GM21717 (cell line): ENCODE measurements around the gene SPAG17.

Source experiments
- ATAC-seq: cut with Tn5 transposase; IDR thresholded peaks from one replicate; pipeline ENCODE4 v1.9.1; 2021; ENCODE audit warnings: mild to moderate bottlenecking, moderate library complexity; ENCODE audit not compliant: unreplicated experiment

The SPAG17 gene

GRCh38 chr1:117911051-117911450 is 274.0 kb downstream of the SPAG17 start:
- ATAC-seq: no peak

- no peak for ATAC-seq
Measured at GRCh38 chr1:117905019-117905418, 280.0 kb downstream of the SPAG17 start.

- ATAC-seq: no peak
Measured at GRCh38 chr1:117904485-117904884, 280.5 kb downstream of the SPAG17 start.
